T-helper 2 cell (primary cell): Measurements from ENCODE around the gene CALML6.
"Not testable (repeated sequence)": the region's sequence is repeated elsewhere in the genome, so short reads cannot be mapped to it uniquely, and the experiment has no call there.

Experiments used
- DNase-seq, 5 experiments: peaks; one replicate each; pipeline versions ENCODE4 v3.0.0 to v3.0.0-alpha.2; 2012 to 2022

Gene CALML6

DNA sequence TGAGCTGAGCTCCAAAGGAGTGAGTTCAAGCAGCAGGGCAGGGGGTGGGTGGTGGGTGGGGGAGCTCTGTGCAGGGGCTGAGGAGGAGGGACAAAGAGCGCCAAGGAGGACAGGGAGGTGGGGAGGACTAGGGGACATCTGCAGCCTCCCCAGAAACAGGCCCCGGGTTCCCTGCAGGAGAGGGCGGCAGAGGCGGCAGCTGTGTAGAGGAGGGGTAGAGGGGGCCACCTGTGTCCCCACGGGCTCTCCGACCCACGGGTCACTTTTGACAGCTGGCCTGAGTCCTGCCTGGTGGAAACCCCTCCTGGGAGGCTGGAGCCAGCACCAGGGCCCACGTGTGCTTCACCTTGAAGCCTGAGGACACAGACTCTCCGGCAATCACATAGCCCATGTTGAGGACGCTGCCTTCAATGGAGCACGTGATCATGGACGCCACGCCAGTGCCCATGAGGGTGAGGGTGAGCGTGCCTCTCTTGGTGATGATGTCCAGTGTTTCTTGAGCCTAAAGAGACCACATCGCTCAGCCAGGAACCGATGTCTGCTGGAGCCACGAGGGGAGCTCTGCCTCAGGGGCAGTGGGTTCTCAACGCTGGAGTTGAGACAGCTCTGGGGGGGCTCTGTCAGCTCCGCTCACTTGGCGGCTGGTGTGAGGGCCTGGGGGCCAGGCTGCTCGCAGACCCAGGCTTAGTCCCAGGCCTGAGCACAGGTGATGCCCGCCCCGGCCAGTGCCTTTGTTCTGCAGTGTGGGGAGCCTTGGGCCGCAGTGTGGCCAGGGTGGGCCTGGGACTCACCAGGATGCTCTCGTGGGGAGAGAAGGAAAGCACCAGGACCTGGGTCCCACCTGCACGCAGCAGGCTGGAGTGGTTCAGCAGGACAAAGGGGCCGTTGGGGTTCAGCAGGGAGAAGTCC lies 10.6 kb downstream of the CALML6 start:
- DNase-seq = no peak

DNA sequence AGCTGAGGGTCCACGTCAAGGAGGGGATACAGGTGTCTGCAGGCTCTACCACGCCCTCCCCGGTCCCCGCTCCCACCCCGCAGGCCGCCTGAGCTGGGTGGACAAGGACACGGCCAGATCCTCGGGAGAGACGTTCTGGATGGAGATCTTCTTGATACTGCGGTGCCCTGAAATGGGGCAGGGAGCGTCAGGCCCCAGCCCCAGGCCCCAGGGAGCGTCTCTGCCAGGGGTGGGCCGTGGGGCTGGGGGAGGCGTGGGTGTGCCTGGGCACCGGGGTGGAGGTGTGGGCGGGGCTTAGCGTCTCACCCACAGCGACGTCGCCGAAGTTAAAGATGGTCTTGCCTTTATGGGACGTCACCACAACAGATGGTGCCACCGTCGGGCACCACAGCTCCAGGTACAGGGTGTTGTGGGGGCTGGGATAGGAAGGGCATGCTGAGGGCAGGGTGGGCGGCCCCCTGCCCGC lies 11.3 kb downstream of the CALML6 start:
- DNase-seq = no peak

DNA sequence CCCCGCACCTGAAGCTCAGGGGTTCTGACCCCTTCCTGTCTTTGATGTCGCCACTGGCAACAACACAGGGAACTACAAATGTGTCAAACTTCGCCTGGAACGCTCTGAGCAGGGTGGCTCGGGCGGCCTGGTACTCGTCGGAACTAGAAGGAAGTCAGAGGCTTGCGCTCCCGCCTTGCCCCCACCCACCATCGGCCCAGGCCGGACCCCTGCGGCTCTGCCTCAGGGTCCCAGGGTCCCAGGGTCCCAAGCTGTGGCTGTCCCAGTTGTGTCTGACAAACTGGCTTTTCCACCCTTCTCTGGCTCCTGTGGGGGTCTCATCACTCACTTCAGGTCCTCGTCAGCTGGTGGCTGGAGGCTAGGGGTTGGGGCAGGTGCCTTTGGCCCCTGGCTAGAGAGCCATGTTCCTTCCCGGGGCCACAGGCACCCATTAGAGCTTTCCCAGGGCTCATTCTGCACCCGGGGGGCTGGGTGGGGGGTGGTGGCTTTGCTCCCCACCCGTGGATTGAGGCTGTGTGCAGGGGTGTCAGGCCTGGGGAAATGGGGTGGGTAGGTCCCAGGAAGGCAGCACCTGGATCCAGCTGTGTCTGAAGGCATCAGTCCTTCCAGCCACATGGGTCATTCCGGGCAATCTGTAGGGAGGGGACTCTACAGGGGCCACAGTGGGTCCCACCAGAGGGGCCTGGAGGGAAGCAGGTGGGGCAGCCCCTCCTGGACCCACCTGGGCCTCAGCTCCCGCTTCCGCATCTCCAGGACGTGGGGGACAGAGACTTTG lies 12.0 kb downstream of the CALML6 start:
- DNase-seq = no peak

DNA sequence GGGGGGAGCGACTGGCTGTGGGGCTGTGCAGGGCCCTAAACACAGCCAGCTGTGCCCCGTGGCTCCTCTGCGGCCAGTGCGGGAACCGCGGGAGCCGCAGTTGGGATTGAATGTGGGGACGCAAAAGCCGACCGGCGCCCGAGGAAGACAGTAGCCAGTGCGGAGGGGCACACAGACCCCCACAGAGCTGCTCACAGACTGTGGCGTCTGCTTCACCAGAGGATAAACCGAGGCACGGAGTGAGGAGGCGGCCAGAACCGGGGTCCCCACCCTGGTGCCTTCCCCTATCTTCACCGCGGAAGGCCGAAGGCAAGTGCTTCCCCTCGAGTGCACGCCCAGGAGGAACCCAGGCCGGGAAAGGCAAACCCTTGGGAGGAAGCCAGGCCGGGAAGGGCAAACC lies 12.7 kb downstream of the CALML6 start:
- DNase-seq = no peak

DNA sequence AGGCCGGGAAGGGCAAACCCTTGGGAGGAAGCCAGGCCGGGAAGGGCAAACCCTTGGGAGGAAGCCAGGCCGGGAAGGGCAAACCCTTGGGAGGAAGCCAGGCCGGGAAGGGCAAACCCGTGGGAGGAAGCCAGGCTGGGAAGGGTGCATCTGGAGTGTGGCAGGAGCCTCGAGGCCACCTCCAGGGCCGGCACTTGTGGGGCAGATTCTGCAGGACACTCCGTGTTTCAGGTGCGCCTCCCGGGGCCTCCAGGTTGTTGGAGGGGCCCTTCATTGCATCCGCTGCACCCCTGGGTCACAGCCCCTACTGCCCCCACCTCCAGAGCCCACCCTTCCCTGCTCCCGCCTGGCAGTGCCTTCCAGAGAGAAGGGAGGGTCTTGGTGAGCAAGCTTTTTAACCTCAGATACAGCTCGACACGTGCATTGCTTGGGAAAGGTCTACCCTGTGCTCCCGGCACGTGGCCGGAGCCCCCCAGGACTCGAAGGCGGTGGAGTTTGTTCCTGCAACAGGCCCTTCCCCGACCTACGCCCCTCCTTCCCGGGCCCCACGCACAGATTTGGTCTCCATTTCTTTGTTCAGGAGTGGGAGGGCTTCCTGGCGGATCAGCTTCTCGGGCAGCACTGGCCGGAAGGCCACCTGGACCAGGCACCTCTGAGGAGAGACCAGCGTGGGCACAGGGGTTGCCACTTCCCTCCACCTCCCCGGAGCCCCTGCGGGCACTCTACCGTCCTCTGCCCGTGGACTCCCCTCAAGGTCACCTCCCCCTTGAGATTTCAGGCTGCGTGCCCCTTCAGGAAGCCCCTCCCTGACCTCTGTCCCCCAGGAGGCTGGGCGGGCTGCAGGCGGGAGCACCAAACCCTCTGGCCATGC lies 13.4 kb downstream of the CALML6 start:
- no peak for DNase-seq

DNA sequence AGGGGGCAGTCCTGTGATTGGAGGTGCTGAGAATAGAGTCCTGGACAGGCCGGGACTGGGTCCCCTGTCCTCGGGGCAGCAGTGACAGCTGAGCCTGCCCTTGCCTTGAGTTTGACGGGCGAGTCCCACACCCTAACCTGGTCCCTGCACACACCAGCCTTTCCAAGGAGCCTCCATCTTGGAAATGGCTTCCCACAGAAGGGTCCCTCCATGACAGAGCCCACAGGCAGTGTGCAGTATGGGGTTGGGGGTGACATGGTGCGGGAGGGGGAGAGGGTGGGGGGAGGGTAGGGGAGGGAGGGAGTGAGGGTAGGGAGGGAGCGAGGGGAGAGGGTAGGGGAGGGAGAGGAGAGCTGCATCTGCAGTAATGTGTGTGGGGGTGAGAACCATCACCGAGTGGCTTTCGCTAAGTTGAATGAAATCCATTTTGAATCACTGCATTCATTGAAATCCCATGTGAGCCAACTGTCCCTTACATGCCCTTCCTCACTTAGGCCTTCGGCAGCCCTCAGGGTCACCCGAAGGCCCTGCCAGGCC lies 14.1 kb downstream of the CALML6 start:
- DNase-seq = no peak

DNA sequence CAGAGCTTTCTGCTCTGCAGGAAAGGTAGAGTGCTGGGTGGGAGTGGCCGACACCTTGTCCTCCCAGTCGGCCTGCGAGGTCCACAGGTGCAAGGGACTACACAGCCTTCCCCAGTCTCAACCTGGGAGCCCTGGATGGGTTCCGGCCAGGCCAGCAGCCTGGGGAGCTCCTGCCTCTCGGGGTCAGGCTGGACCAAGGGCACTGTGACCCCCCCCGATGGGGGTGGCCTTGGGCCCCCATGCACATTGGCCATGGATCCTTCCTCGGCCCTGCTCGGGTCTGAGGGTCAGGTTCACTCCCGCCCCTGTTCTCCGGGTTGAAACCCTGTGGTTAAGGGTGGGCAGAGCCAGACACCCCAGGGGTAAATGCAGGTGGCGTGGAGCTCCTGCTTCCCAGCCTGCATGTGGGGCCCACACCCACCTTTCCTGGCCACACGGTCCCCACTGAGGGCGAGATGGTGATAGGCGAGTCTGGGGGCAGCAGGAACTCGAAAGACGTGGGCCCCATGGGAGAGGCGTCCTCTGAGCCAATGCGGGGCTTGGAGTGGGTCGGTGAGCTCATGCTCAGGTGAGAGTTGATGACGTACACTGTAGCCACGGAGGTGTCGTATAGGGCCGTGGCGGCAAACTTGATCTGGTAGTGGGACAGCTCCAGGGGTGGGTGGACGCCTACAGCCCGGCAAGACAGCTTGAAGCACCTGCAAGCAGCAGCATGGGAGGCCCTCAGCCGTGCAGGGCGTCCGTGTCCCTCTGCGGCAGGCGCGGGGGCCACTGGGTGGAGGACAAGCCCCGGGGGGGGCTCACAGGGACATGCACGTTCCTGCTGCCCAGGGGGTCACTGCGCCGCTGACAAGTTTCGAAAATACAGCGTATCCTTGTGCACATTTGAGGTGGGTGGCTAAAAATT lies 14.8 kb downstream of the CALML6 start:
- DNase-seq = no peak

DNA sequence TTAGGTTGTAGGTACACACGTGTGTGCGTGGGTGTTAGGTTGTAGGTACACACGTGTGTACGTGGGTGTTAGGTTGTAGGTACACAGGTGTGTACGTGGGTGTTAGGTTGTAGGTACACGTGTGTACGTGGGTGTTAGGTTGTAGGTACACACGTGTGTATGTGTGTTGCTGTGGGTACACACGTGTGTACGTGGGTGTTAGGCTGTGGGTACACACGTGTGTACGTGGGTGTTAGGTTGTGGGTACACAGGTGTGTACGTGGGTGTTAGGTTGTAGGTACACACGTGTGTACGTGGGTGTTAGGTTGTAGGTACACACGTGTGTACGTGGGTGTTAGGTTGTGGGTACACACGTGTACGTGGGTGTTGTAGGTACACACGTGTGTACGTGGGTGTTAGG lies 19.8 kb downstream of the CALML6 start:
- not testable (repeated sequence) for DNase-seq

DNA sequence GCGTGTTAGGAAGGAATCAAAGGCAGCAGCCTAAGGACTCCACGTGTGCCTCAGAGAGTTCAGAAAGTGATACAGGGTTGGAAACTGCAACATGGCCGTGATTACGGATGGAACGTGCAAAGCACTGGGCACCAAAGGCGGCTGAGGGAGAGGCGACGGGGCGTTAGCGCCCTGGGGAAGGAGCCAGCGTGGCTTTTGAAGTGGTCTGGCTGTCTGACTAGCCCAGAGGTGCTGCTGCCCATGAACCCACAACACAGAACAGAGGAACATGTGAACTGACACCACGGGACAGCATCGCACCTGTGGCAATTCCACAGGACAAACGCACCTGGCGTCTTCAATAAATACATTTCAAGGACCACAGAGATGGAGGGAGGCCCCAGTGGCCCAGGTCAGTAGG lies 22.0 kb downstream of the CALML6 start:
- no peak for DNase-seq

DNA sequence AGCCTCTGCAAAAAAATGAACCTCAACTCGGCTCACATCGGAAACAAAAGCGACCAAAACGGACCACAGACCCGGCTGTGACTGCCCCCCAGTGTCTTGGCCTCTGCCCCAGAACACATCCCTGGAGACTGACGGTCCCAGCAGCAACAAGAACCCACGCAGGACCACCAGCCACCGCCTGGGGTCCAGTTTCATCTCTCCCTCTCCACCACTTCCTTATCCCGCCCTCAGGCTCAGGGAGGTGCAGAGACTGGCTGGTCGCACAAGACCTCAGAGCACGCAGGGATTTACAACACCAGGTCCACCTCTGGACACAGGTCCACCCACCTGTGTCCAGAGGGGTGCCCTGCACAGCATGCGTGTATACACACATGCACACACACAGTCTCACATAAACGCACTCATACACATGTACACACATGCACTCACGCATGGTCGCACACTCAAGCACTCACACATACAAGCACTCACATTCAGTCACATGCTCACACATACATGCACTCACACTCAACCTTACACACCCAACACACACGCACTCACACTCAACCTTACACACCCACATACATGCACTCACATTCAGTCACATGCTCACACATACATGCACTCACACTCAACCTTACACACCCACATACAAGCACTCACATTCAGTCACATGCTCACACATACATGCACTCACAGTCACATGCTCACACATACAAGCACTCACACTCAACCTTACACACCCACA lies 22.7 kb downstream of the CALML6 start:
- no peak for DNase-seq

DNA sequence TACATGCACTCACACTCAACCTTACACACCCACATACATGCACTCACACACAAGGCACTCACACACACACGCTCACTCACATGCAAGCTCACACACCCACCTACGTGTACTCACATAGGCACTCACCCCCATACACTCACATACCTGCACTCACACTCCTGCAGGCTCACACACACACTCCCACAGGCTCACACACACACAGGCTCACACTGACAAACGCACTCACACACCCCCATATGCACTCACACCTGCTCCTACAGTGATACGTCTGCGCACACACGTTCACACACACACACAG lies 23.2 kb downstream of the CALML6 start:
- DNase-seq = no peak

DNA sequence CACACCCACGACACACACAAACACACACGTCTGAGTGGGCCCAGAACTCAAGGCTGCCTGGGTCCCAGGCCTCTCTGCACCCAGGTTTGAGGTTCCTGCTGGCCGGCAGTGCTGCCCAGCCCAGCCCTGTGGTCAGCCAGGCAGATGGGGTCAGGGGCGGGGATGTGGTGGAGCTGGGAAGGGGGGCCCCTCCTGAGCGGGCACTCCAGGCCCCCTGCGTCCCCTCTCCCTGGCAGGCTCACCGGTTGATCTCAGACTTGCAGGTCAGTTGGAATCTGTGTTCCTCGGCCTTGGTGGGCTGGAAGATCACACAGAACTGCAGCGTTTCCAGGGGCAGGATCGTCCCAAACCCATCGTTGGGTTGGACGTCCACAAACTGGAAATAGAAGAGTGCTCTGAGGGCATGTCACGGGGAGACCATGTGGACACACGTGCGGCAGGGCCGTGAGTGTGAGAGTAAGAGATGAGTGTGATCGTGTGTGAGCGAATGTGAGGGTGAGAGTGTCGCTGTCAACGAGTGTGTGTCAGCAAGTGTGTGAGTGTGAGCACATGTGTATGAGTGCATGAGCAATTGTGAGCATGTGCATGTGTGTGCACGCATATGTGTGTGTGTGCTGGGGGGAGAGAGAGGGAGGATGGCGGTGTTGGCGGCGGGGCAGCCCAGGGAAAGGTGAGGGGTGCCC lies 23.7 kb downstream of the CALML6 start:
- no peak for DNase-seq

DNA sequence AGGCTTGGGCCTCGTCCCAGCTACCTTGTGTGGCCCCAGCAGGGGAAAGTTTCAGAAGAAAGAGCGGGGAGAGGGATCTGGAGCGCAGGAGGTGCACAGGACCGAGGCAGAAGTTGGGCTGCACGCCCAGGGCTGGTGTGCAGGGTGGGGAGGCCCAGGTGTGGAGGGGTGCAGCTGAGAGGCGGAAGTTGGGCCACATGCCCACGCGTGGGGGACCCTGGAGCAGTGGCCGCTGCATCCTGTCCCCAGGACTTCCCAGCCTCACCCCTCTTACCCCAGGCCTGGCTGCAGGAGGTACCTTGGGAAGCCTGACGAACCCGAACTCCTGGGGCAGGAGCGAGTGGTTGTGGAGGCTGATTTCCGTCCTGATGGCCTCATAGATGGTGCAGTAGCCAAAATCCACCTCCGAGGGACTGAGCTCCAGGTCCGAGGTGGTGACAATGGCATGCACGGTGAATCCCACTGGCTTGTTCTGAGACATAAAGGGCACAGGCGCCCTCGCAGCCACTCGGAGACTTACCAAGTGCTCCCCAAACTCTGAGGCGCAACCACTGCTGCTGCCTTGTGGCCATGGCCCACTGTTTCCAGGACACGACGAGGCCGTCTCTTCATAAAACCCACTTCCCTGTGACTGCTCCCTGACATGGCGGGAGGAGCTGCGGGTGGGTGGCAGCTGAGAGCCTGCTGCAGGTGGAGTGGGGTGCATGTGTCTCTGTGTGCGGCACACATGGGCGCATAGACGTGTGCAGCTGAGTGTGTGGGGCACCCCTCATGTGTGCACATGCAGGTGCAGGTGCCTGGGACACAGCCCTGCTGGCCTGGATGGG lies 24.4 kb downstream of the CALML6 start:
- no peak for DNase-seq

DNA sequence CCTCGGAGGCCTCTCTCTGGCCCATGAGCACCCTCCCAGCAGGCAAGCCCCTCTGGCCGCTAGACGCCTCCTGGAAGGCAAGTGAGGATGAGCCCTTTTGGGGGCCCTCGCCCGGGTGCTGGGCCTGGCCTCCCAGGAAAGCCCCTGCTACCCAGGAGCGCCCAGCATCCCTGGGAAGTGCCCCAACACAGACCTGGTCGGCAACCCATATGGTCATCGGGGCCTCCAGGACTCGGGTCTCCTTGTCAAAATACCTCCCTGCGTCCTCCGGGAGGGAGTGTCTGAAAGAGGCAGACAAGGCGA lies 25.0 kb downstream of the CALML6 start:
- DNase-seq = no peak

DNA sequence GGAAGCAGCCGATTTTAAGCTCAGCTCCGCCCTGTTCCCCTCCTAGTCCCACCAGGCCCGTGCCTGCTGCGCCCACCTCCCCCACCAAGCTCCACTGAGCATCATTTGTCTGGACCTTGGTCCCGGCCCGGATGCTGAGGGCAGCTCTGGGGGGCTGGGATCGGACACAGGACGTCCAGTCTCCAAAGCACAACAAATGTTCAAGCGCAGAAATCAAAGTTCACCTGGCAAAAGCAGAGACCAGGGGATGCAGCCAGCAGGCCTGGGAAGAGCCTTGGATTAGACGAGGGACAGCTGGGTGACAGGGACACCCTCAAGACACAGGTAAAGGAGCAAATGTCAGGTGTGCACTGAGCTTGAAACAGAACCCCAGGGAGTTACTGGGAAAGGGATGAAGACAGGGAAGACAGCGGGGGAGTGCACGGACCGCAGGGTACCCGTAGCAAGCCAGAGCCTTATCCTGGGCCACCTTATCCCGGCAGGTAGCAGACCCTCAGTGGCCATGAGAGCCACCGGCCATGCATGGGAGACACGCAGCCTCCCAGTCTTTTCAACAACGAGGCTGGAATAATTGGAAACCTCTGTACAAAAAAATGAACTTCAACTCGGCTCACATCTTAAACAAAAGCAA lies 26.3 kb downstream of the CALML6 start:
- no peak for DNase-seq

DNA sequence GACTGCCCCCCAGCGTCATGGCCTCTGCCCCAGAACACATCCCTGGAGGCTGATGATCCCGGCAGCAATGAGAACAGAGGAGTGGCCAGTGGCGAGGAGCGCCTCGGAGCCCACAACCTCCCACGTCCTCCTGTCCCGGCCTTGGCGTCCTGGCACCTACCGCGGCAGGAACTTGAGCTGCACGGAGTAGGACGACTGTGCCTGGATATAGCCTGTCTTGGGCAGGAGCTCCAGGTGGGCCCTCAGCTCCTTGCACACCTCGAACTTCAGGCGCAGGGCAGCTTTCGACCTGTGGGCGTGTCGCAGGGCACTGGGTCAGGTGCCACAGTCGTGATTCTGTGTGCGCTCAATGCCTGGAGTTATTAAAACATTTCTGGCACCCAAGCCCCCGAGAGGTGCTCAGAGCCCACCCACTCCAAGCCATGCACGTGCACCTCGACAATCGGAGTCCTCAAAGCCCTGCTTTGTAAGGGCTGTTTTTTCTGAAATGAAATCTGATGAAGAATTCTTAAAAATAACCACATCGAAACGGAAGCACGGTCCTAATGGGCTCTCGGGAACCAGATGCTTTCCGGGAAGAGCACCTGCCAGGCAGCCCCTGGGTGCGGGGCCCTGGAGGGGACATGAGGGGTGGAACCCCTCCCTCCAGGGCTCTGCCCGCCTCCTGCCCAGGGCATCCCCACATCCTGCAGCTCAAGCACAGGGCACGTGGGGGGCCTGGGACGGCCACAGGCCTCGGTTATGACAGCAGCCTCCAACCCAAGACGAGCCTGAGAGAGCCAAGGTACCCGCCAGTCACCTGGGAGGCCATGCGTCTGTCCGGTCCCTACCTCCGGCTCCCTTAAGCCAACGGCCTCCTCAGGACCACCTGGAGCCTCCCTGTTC lies 27.1 kb downstream of the CALML6 start:
- no peak for DNase-seq

DNA sequence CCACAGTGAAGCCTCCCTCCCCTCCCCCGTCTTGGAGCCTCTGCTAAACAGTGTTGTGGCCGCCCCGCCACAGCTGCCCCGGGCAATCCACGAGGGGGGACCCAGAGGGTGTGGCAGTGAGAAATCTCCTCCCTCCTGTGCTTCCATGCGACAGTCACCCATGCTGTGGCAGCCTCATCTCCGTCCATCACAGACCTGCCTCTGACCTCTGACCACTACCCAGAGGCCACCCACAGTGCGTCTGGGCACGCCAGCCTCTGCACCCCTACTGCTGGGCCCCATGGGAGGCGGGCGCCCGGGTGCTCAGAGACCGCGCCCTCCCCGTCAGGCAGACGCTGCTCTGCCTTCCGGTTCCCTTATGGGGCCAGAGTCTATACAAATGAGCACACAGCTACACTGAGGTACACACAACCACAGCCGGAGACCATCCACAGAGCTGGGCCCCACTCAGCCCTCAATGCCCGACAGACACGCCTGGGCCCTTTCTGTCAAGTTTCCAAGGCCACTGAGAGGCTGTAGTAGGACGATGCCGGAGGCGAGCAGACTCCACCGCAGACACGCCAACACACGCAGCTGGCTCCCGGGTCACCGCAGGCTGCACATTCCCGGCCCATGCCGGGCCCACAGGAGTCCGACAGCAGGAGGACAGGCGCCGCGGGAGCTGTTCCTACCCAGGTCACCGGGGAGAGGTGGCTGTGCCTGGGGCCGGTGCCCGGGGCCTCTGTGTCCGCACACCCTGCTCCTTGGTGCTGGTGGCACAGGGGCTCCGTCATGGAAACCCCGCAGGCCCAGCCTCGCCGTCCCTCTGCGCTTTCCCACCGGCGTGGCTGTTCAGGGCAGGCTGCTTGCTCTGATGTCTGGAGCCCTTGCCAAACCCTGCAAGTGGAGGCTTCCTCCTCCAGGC lies 27.9 kb downstream of the CALML6 start:
- no peak for DNase-seq
